Esophagus squamous epithelium (tissue), 5 donors: ENCODE measurements around the gene STEEP1. TPM values are rescaled to one million over a fixed set of nuclear protein-coding genes. Genes with fewer than 3 reads are reported as not detected.

Experiments
- DNase-seq: peaks from one replicate; lab custom pipeline; 2025; lab: John Stamatoyannopoulos, UW
- H3K27ac ChIP-seq, 4 donors: fragments of 200-600 bp; sonication (generic); one replicate each; pipeline ENCODE4 v1.5.1; 2016 to 2019; ENCODE audit warnings: mild to moderate bottlenecking in 1 of 4
- H3K27me3 ChIP-seq, 4 donors: fragments of 200-600 bp; sonication (generic); 1 replicate in 3 of 4; 2 replicates in 1 of 4; pipeline versions ENCODE4 v1.5.1 to v1.6.0; 2017 to 2021; ENCODE audit warnings: antibody characterized with exemption in 1 of 4
- H3K36me3 ChIP-seq, 3 donors: fragments of 200-600 bp; sonication (generic); one replicate each; pipeline ENCODE4 v1.5.1; 2016 to 2019
- H3K4me1 ChIP-seq, 3 donors: fragments of 200-600 bp; sonication (generic); one replicate each; pipeline ENCODE4 v1.5.1; 2017 to 2019
- H3K4me3 ChIP-seq, 4 donors: fragments of 200-600 bp; sonication (generic); 1 replicate in 3 of 4; 2 replicates in 1 of 4; pipeline ENCODE4 v1.5.1; 2016 to 2019; ENCODE audit warnings: mild to moderate bottlenecking in 2 of 4, moderate library complexity in 1 of 4
- H3K9me3 ChIP-seq, 3 donors: fragments of 200-600 bp; sonication (generic); one replicate each; pipeline ENCODE4 v1.5.1; 2016 to 2019
- POLR2A ChIP-seq, 4 donors: fragments of 450-650 bp; IDR thresholded peaks; one replicate each; pipeline ENCODE4 v1.6.1; 2017; ENCODE audit warnings: antibody characterized with exemption in 4 of 4, mild to moderate bottlenecking in 4 of 4, moderate library complexity in 3 of 4
- WGBS, 2 donors: methylation state at CpG; one replicate each; pipeline ENCODE4 v1.1.5; 2018; 5-methylcytosine and 5-hydroxymethylcytosine counted together
- intact Hi-C: fragments of 100-400 bp; cut with DNase I; formaldehyde crosslinking; loops from one replicate; pipeline ENCODE4 v1.15.0; 2022
- total RNA-seq, 4 donors: library from RNA; depleted of rRNA; stranded (reverse); fragments of >200 nt; gene quantifications; one replicate each; pipeline ENCODE4 v1.1.0, GENCODE V29; 2016
- TF ChIP-seq, protein P1 (sequence below), 6 experiments: fragments of 450-650 bp in 4 of 6; fragments of 200-600 bp in 2 of 6; sonication (generic) in 2 of 6; IDR thresholded peaks; one replicate each; pipeline ENCODE4 v1.5.1; 2016 to 2019; ENCODE audit warnings: antibody characterized with exemption in 6 of 6, mild to moderate bottlenecking in 4 of 6, moderate library complexity in 4 of 6
- donor health status: DM: yes; HTN: yes; CAD: no.

Gene STEEP1
- 10 to 100 TPM; 14.8 to 31.1 (median 17.2) TPM for total RNA-seq

DNA sequence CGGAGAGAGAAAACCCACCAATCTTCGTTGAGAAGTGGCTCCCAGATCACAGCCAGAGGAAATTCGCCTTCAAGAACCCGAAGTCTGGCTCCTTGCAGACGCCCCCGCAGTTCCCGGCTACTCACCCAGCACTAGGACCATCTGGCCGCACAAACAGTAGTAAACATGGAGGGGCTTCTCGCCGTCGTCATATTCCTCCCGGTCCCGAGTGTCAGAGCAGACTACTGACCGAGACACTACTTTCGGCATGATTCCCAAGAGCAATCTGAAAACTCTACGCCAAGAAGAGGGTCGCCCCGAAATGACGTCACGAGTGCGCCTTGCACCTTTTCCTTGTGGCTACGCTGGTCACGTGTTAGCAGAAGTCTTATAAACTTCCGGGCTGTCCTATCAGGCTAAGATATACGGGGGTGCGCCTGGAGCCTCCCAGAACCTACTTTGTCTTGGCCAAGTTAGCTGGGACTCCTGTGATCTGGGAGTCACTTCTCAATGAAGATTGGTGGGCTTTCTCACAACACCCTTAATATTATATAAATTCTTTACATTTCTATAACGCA, at the start of gene STEEP1:
Gene STEEP1, minus strand, starts transcription at position 303 of the 557 bp plus-strand sequence. Its CDS starts 54 bp downstream, at position 249.
- Histone ChIP-seq H3K9me3 (no peaks in the 10 kb centered on the region), H3K27me3 (no peaks in the 10 kb centered on the region), H3K4me1 (peaks cover 0 to 22% (median 3%) of the 10 kb centered on the region in 3 donors), H3K27ac (peak within 1 kb of the TSS; percentile 56 to 84 (median 74)), H3K4me3 (peak within 1 kb of the TSS; percentile 51 to 72 (median 58)), H3K36me3 (peaks cover 0 to 3% (median 0%) of the 10 kb centered on the region in 3 donors)
- 0 to 31% methylated on average over 20 to 23 of the region's 27 CpGs for WGBS, 2 donors
- intact Hi-C loops, result no loop called here
- peak; percentile 28 for DNase-seq
- TF ChIP-seq, protein P1, sequence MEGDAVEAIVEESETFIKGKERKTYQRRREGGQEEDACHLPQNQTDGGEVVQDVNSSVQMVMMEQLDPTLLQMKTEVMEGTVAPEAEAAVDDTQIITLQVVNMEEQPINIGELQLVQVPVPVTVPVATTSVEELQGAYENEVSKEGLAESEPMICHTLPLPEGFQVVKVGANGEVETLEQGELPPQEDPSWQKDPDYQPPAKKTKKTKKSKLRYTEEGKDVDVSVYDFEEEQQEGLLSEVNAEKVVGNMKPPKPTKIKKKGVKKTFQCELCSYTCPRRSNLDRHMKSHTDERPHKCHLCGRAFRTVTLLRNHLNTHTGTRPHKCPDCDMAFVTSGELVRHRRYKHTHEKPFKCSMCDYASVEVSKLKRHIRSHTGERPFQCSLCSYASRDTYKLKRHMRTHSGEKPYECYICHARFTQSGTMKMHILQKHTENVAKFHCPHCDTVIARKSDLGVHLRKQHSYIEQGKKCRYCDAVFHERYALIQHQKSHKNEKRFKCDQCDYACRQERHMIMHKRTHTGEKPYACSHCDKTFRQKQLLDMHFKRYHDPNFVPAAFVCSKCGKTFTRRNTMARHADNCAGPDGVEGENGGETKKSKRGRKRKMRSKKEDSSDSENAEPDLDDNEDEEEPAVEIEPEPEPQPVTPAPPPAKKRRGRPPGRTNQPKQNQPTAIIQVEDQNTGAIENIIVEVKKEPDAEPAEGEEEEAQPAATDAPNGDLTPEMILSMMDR (IDR thresholded peaks at IDR 0.05), result peak in 1 of 6 experiments; percentile 5
- peak in 1 of 4 donors; percentile 34 for TF ChIP-seq POLR2A (IDR thresholded peaks at IDR 0.05)

DNA sequence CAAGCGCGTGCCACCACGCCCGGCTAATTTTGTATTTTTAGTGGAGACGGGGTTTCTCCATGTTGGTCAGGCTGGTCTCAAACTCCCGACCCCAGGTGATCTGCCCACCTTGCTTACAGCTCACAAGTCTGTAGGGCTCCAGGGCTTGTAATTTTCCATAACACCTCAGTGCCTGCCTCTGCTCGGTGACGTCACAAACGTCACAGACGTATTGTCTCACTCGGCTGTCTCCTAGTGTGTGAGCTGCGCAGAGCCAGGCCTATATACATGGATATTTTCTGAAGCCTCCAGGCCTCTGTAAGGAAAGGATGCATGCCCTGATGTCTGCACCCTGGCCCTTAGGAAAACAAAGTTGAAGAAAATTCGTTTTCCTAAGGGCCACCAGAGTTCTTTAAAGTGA, 49.6 kb upstream of the STEEP1 start:
- H3K4me1 ChIP-seq, result no peaks in the 10 kb centered on the region
- TF ChIP-seq, protein P1 (IDR thresholded peaks at IDR 0.05), result no peak
- TF ChIP-seq POLR2A (IDR thresholded peaks at IDR 0.05), result no peak
- DNase-seq, result no peak
- H3K36me3 ChIP-seq, result no peaks in the 10 kb centered on the region
- no peaks in the 10 kb centered on the region for H3K27me3 ChIP-seq
- intact Hi-C loops, result no loop called here
- H3K9me3 ChIP-seq, result no peaks in the 10 kb centered on the region
- no peak overlapping the region for H3K27ac ChIP-seq
- no peak overlapping the region for H3K4me3 ChIP-seq
- WGBS, 2 donors, result 73 to 76% methylated on average over 2 to 7 of the region's 13 CpGs

DNA sequence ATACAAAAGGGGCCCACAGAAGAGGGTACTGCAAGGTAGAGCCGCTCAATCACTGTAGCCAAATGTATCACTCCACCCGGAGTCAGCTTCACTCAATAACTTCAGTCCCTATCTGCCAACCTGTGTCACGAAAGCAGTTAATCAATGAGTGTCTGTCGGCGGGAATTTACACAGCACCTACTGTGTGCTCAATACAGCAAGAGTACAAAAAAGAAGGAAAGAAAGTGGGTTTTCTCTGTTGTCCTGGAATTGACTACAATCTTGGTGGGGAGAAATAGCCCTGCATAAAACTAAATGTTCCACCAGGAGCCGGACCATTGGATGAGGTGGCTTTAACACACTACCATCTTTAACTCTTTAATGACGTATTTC, 41.8 kb upstream of the STEEP1 start:
- no peak for DNase-seq
- no peaks in the 10 kb centered on the region for H3K27me3 ChIP-seq
- intact Hi-C loops, result no loop called here
- H3K4me1 ChIP-seq, result peaks cover 0 to 23% (median 0%) of the 10 kb centered on the region in 3 donors
- H3K36me3 ChIP-seq, result no peaks in the 10 kb centered on the region
- H3K4me3 ChIP-seq, result peak overlapping the region; percentile 60 to 83 (median 78)
- H3K9me3 ChIP-seq, result no peaks in the 10 kb centered on the region
- peak overlapping the region; percentile 82 to 94 (median 92) for H3K27ac ChIP-seq
- WGBS, 2 donors, result 53 to 69% methylated on average over 3 to 4 of the region's 7 CpGs
- TF ChIP-seq, protein P1 (IDR thresholded peaks at IDR 0.05), result no peak

DNA sequence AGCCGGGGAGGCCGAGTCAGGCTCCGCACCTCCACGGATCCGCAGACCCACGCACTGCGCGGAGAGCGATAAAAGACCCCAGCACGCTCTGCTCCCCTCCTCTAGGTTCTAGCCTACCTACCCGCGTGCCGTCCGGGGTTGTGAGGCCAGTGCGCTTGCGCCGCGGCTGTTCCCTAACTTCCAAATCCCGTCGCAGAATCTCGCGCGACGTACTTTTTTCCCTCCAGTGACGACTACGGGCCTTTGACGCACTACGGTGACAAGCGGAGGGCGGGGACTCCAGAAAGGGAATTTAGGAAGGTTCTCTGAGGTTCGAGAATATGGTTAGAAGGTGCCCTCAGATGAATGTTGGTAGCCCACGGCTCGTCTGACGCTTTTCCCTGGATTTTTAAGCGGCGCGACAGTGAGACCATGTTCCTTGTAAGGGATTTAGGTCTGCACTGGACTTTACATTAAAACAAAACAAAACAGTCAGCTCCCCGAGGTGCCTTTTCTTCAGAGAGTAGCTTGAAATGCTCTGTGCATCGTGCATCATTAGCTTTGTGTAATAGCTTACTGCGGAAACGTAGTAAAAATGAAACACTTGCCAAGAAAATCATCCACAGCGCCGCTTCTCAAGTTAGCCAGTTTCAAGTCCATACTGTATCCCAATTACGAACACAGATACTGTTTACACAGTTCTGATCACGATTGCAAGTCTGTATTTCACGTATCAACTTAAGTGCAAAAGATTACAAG, 41.2 kb upstream of the STEEP1 start, which contains the start of gene NKRF:
Gene NKRF, minus strand, starts transcription at position 145 of the 738 bp plus-strand sequence.
- H3K27ac ChIP-seq, result peak within 1 kb of the TSS; percentile 82 to 94 (median 92)
- peaks cover 0 to 23% (median 0%) of the 10 kb centered on the region in 3 donors for H3K4me1 ChIP-seq
- 7 to 20% methylated on average over 11 to 16 of the region's 46 CpGs for WGBS, 2 donors
- H3K9me3 ChIP-seq, result no peaks in the 10 kb centered on the region
- peak; percentile 32 for DNase-seq
- intact Hi-C loops, result no loop called here
- peaks cover 0 to under 1% (median 0%) of the 10 kb centered on the region in 3 donors for H3K36me3 ChIP-seq
- peak in 3 of 4 donors; percentile 42 to 87 (median 71) for TF ChIP-seq POLR2A (IDR thresholded peaks at IDR 0.05)
- TF ChIP-seq, protein P1 (IDR thresholded peaks at IDR 0.05), result no peak
- H3K27me3 ChIP-seq, result no peaks in the 10 kb centered on the region
- H3K4me3 ChIP-seq, result peak within 1 kb of the TSS; percentile 60 to 83 (median 78)
